Nephron (organoid): ENCODE results near the gene USP3.

ENCODE experiments used
- H3K27ac Mint-ChIP-seq, 3 experiments: 2 replicates each; pipeline ENCODE4 v1.8.0; 2020; ENCODE audit warnings: mixed read lengths in 3 of 3, mild to moderate bottlenecking in 2 of 3, moderate library complexity in 1 of 3
- H3K27me3 Mint-ChIP-seq: 2 replicates; pipeline ENCODE4 v1.8.0; 2021; ENCODE audit warnings: low read depth, mild to moderate bottlenecking, moderate library complexity, mixed read lengths
- H3K36me3 Mint-ChIP-seq: 2 replicates; pipeline ENCODE4 v1.8.0; 2020; ENCODE audit warnings: low read depth, mixed read lengths
- H3K4me1 Mint-ChIP-seq: 2 replicates; pipeline ENCODE4 v1.8.0; 2020; ENCODE audit warnings: mixed read lengths
- H3K4me3 Mint-ChIP-seq, 3 experiments: 2 replicates each; pipeline ENCODE4 v1.8.0; 2020; ENCODE audit warnings: mild to moderate bottlenecking in 3 of 3, mixed read lengths in 3 of 3, moderate library complexity in 2 of 3
- H3K9me3 Mint-ChIP-seq: 2 replicates; pipeline ENCODE4 v1.8.0; 2020; ENCODE audit warnings: mixed read lengths
- TF ChIP-seq, protein P1 (sequence below), 3 experiments: fragments of 200-600 bp; sonication (generic); IDR thresholded peaks; one replicate each; pipeline ENCODE4 v1.5.0; 2021; ENCODE audit warnings: antibody characterized with exemption in 3 of 3; ENCODE audit not compliant: unreplicated experiment in 3 of 3

The USP3 gene, protein sequence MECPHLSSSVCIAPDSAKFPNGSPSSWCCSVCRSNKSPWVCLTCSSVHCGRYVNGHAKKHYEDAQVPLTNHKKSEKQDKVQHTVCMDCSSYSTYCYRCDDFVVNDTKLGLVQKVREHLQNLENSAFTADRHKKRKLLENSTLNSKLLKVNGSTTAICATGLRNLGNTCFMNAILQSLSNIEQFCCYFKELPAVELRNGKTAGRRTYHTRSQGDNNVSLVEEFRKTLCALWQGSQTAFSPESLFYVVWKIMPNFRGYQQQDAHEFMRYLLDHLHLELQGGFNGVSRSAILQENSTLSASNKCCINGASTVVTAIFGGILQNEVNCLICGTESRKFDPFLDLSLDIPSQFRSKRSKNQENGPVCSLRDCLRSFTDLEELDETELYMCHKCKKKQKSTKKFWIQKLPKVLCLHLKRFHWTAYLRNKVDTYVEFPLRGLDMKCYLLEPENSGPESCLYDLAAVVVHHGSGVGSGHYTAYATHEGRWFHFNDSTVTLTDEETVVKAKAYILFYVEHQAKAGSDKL

DNA sequence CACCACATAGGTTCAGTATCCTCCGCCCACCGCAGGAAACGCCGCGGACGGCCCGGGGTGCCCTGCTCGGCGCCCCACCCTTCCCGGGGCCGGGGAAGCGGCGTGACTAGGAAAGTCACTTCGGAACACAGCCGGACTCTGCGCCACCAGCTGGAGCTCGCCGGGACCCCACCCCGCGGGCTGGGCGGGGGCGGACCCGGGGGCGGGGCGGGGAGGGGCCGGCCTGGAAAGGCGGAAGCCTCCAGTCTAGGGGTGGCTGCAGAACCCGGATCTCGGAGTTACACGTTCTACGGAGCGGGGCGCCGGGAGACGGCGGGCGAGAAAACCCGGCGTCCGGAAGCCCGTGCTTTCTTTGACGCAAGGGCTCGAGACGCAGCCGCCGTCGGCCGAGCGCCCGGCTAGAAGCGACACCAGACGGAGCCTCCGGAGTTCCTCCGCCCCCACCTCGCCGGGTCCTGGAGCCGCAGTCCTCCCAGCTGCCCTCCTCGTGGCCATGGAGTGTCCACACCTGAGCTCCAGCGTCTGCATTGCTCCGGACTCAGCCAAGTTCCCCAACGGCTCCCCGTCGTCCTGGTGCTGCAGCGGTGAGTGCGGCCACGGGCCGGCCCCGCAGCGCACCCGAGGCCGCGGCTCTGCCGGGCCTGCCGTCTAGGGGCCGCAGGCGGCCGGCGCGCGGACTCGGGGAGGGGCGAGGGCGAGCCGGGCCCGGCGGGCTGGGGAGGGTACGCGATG lies at the start of gene USP3:
USP3 (plus strand) TSS at position 347 of the 732 bp plus-strand sequence; CDS start at position 494, 147 bp downstream.
- peak within 1 kb of the TSS; percentile 89 to 93 (median 91) for H3K4me3 Mint-ChIP-seq
- peaks cover 3% of the 10 kb centered on the region for H3K27me3 Mint-ChIP-seq
- H3K36me3 Mint-ChIP-seq: no peaks in the 10 kb centered on the region
- TF ChIP-seq, protein P1, sequence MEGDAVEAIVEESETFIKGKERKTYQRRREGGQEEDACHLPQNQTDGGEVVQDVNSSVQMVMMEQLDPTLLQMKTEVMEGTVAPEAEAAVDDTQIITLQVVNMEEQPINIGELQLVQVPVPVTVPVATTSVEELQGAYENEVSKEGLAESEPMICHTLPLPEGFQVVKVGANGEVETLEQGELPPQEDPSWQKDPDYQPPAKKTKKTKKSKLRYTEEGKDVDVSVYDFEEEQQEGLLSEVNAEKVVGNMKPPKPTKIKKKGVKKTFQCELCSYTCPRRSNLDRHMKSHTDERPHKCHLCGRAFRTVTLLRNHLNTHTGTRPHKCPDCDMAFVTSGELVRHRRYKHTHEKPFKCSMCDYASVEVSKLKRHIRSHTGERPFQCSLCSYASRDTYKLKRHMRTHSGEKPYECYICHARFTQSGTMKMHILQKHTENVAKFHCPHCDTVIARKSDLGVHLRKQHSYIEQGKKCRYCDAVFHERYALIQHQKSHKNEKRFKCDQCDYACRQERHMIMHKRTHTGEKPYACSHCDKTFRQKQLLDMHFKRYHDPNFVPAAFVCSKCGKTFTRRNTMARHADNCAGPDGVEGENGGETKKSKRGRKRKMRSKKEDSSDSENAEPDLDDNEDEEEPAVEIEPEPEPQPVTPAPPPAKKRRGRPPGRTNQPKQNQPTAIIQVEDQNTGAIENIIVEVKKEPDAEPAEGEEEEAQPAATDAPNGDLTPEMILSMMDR (IDR thresholded peaks at IDR 0.05; ENCODE audit: unreplicated experiment in 3 of 3): peak; percentile 35 to 52 (median 46)
- peak within 1 kb of the TSS; percentile 78 to 98 (median 86) for H3K27ac Mint-ChIP-seq
- no peaks in the 10 kb centered on the region for H3K9me3 Mint-ChIP-seq
- peaks cover 73% of the 10 kb centered on the region for H3K4me1 Mint-ChIP-seq

DNA sequence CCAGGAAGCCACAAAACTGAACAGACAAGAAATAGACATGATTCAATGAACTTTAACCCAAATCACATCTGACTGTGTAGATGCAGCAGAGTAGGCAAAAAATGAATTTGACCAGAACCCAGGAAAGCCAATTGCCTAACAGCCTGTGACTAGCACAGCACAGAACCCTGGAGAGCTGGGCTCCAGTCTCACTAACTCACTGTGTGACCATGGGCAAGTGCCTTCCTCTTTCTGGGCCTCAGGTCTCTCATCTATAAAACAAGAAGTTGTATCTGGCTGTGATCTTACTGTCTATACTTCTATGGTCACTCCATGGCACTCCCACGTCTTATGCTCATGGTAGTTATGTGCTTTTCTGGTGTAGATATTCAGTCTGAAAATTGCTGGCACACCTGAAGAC lies 48.1 kb upstream of the USP3 start:
- Mint-ChIP-seq H3K27me3 (peaks cover 4% of the 10 kb centered on the region), H3K4me1 (peaks cover 35% of the 10 kb centered on the region), H3K27ac (no peak overlapping the region), H3K36me3 (no peaks in the 10 kb centered on the region), H3K4me3 (no peak overlapping the region), H3K9me3 (peaks cover 7% of the 10 kb centered on the region)
- TF ChIP-seq, protein P1 (IDR thresholded peaks at IDR 0.05; ENCODE audit: unreplicated experiment in 3 of 3): no peak

DNA sequence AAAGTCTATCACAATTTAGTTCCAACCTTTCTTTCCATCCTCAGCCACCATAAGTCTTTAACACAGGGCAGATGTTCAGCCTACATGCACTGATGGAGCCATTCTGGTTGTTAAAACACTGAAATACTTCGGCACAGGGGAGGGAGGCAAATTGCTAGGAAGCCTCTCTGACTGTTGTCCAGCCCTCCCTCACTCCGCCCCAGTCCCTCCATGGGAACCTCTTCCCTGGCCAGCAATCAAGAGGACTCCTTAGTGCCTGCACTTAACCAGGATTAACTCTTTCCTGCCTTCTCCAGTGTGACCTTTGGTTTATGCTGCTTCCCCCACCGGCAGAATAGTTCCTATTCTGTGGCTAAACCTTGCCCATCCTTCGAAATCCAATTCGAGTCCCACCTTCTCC lies 47.0 kb upstream of the USP3 start:
- Mint-ChIP-seq H3K36me3 (no peaks in the 10 kb centered on the region), H3K4me1 (peaks cover 39% of the 10 kb centered on the region), H3K27me3 (peaks cover 4% of the 10 kb centered on the region), H3K9me3 (peaks cover 7% of the 10 kb centered on the region), H3K27ac (peak overlapping the region in 2 of 3 experiments; percentile 4 to 59), H3K4me3 (no peak overlapping the region)
- TF ChIP-seq, protein P1 (IDR thresholded peaks at IDR 0.05; ENCODE audit: unreplicated experiment in 3 of 3): no peak

DNA sequence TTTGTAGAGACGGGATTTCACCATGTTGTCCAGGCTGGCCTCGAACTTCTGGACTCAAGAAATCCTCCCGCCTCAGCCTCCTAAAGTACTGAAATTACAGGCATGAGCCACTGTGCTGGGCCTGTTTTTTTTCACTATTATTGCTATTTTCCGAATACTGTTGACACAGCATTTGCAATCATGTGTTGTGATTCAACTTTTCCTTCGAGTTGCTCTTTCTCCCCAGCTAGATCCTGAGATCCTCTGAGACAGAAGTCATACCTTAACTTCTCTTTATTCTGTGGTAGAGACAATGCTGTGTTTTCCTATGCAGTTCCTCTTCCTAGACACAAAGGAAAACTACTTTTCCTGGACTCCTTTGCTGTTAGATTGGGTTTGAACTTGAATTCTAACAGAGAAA lies 46.4 kb upstream of the USP3 start:
- Mint-ChIP-seq H3K27me3 (peaks cover 4% of the 10 kb centered on the region), H3K36me3 (no peaks in the 10 kb centered on the region), H3K27ac (no peak overlapping the region), H3K4me1 (peaks cover 40% of the 10 kb centered on the region), H3K9me3 (peaks cover 7% of the 10 kb centered on the region), H3K4me3 (no peak overlapping the region)
- TF ChIP-seq, protein P1 (IDR thresholded peaks at IDR 0.05; ENCODE audit: unreplicated experiment in 3 of 3): no peak

DNA sequence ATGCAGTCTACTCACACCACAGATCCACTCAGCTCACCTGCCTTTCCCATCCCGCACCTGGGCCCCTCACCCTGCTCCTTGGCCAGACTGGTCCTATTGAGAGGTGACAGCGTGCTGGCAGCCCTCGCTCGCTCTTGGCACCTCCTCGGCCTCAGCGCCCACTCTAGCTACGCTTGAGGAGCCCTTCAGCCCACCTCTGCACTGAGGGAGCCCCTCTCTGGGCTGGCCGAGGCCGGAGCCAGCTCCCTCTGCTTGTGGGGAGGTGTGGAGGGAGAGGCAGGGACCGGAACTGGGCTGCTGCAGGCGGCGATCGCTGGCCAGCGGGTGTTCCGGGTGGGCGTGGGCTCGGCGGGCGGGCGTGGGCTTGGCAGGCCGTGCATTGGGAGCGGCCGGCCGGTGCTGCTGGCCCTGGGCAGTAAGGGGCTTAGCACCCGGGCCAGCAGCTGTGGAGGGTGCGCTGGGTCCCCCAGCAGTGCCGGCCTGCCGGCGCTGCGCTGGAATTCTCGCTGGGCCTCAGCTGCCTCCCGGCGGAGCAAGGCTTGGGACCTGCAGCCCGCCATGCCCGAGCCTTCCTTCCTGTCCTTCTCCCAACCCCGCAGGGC lies 45.5 kb upstream of the USP3 start:
- H3K36me3 Mint-ChIP-seq: no peaks in the 10 kb centered on the region
- no peak overlapping the region for H3K27ac Mint-ChIP-seq
- no peak overlapping the region for H3K4me3 Mint-ChIP-seq
- TF ChIP-seq, protein P1 (IDR thresholded peaks at IDR 0.05; ENCODE audit: unreplicated experiment in 3 of 3): no peak
- peaks cover 7% of the 10 kb centered on the region for H3K9me3 Mint-ChIP-seq
- peaks cover 4% of the 10 kb centered on the region for H3K27me3 Mint-ChIP-seq
- peaks cover 44% of the 10 kb centered on the region for H3K4me1 Mint-ChIP-seq
